H1 (cell line): Measurements from ENCODE around the gene COL5A2.

Experiments used
- CTCF ChIP-seq, 3 experiments: IDR thresholded peaks; 1 replicate in 2 of 3; 2 replicates in 1 of 3; pipeline versions ENCODE4 v1.5.1 to v1.6.1; 2011; ENCODE audit warnings: low read length in 3 of 3, mild to moderate bottlenecking in 3 of 3, inconsistent platforms in 2 of 3, low read depth in 1 of 3, moderate library complexity in 1 of 3; ENCODE audit not compliant: insufficient read depth in 1 of 3; ENCODE audit errors: control extremely low read depth in 1 of 3
- POLR2A ChIP-seq, 2 experiments: IDR thresholded peaks; 1 replicate in 1 of 2; 2 replicates in 1 of 2; pipeline ENCODE4 v1.6.1; 2011; ENCODE audit warnings: low read depth in 2 of 2, low read length in 2 of 2, mild to moderate bottlenecking in 2 of 2; ENCODE audit errors: control extremely low read depth in 1 of 2
- RAD21 ChIP-seq, 2 experiments: IDR thresholded peaks in 1 of 2; conservative IDR thresholded peaks in 1 of 2; 2 replicates each; pipeline ENCODE4 v1.6.1; 2011; ENCODE audit warnings: low read depth in 2 of 2, low read length in 2 of 2, improper control_type of control experiment in 1 of 2, inconsistent platforms in 1 of 2, mild to moderate bottlenecking in 1 of 2, moderate library complexity in 1 of 2
- SIX5 ChIP-seq: IDR thresholded peaks from 2 replicates; pipeline ENCODE4 v1.6.1; 2011; ENCODE audit warnings: mild to moderate bottlenecking, low read depth, low read length
- SP2 ChIP-seq: IDR thresholded peaks from 2 replicates; pipeline ENCODE4 v1.6.1; 2012; ENCODE audit warnings: mild to moderate bottlenecking, low read length, inconsistent platforms
- YY1 ChIP-seq: IDR thresholded peaks from 2 replicates; pipeline ENCODE4 v1.6.1; 2011; ENCODE audit warnings: low read depth, mild to moderate bottlenecking, low read length

- TF ChIP-seq CTCF (IDR thresholded peaks at IDR 0.05; ENCODE audit: control extremely low read depth in 1 of 3, insufficient read depth in 1 of 3, low read depth in 1 of 3, low read length in 3 of 3), result peak in 1 of 3 experiments; percentile 20; a peak in 1 of 4 replicates
- TF ChIP-seq SP2, result no peak
- TF ChIP-seq RAD21 (IDR thresholded peaks at IDR 0.05 in 1 of 2, conservative IDR thresholded peaks at IDR 0.05 in 1 of 2; ENCODE audit: low read depth in 2 of 2, low read length in 2 of 2), result no peak
- no peak for TF ChIP-seq POLR2A (IDR thresholded peaks at IDR 0.05; ENCODE audit: control extremely low read depth in 1 of 2, low read depth in 2 of 2, low read length in 2 of 2)
- TF ChIP-seq YY1, result no peak
- TF ChIP-seq SIX5, result no peak
Measured at GRCh38 chr2:189161894-189162293, 17.7 kb downstream of the COL5A2 start.
